GM18511 (cell line): Measurements from ENCODE around the gene OPRM1.

Experiments
- ATAC-seq: cut with Tn5 transposase; IDR thresholded peaks from one replicate; pipeline ENCODE4 v1.9.1; 2021; ENCODE audit warnings: mild to moderate bottlenecking, moderate library complexity; ENCODE audit not compliant: unreplicated experiment

OPRM1 gene

GRCh38 chr6:154080461-154081189, 41.6 kb downstream of the OPRM1 start:
- no peak for ATAC-seq

- ATAC-seq = no peak
Measured at GRCh38 chr6:154086510-154086909, 47.5 kb downstream of the OPRM1 start.

GRCh38 chr6:154092326-154092962, 53.4 kb downstream of the OPRM1 start:
- no peak for ATAC-seq

- no peak for ATAC-seq
Measured at GRCh38 chr6:154093231-154094044, 54.4 kb downstream of the OPRM1 start.

GRCh38 chr6:154095571-154095970, 56.5 kb downstream of the OPRM1 start:
- no peak for ATAC-seq

- no peak for ATAC-seq
Measured at GRCh38 chr6:154096316-154096715, 57.3 kb downstream of the OPRM1 start.

- ATAC-seq = no peak
Measured at GRCh38 chr6:154096834-154097233, 57.8 kb downstream of the OPRM1 start.

- no peak for ATAC-seq
Measured at GRCh38 chr6:154099211-154099610, 60.2 kb downstream of the OPRM1 start.

- ATAC-seq = no peak
Measured at GRCh38 chr6:154106251-154106650, 67.2 kb downstream of the OPRM1 start.

GRCh38 chr6:154111025-154111424, 72.0 kb downstream of the OPRM1 start:
- no peak for ATAC-seq

GRCh38 chr6:154112181-154112809, 73.3 kb downstream of the OPRM1 start:
- no peak for ATAC-seq

- no peak for ATAC-seq
Measured at GRCh38 chr6:154113392-154113791, 74.4 kb downstream of the OPRM1 start.

- ATAC-seq = no peak
Measured at GRCh38 chr6:154117485-154117884, 78.4 kb downstream of the OPRM1 start.

GRCh38 chr6:154122195-154122925, 83.3 kb downstream of the OPRM1 start:
- ATAC-seq = no peak

GRCh38 chr6:154123155-154123956, 84.3 kb downstream of the OPRM1 start:
- ATAC-seq = no peak

GRCh38 chr6:154125421-154125820, 86.4 kb downstream of the OPRM1 start:
- ATAC-seq = no peak

GRCh38 chr6:154127657-154128056, 88.6 kb downstream of the OPRM1 start:
- no peak for ATAC-seq

- ATAC-seq = no peak
Measured at GRCh38 chr6:154134471-154135147, 95.6 kb downstream of the OPRM1 start.

GRCh38 chr6:154138793-154139192, 99.8 kb downstream of the OPRM1 start:
- no peak for ATAC-seq
